Brain microvascular endothelial cell (primary cell): ENCODE data around the gene GALNT10.

ENCODE experiments used
- DNase-seq: peaks from one replicate; pipeline ENCODE4 v3.0.0-alpha.2; 2020
- H3K27ac ChIP-seq: fragments of 250-450 bp; sonication (Bioruptor Pico); 2 replicates; pipeline ENCODE4 v1.5.1; 2020; ENCODE audit warnings: mild to moderate bottlenecking, moderate library complexity
- H3K27me3 ChIP-seq: fragments of 250-450 bp; sonication (Bioruptor Pico); replicated peaks from 2 replicates; pipeline ENCODE4 v1.5.1; 2020; ENCODE audit warnings: mild to moderate bottlenecking
- H3K36me3 ChIP-seq: fragments of 250-450 bp; sonication (Bioruptor Pico); replicated peaks from 2 replicates; pipeline ENCODE4 v1.5.1; 2020; ENCODE audit warnings: mild to moderate bottlenecking
- H3K4me3 ChIP-seq: 2 replicates; pipeline ENCODE4 v1.5.1; 2011; ENCODE audit warnings: low read depth, mild to moderate bottlenecking, control low read depth, low read length, moderate library complexity
- CTCF ChIP-seq: IDR thresholded peaks from 2 replicates; pipeline ENCODE4 v1.5.1; 2011; ENCODE audit warnings: low read depth, mild to moderate bottlenecking, moderate library complexity, low read length, control low read depth, inconsistent platforms; ENCODE audit errors: missing control alignments
- in situ Hi-C: cut with HindIII; loops from 2 replicates; pipeline ENCODE4 v1.10.0; 2017; ENCODE audit warnings: low sequenced_read_pairs, low pct_ligation_motif_present

Gene GALNT10

GRCh38 chr5:154395407-154396106 is 205.0 kb downstream of the GALNT10 start:
- Histone ChIP-seq H3K27me3 (no peaks in the 10 kb centered on the region), H3K27ac (no peak overlapping the region), H3K36me3 (peaks cover 5% of the 10 kb centered on the region), H3K4me3 (no peak overlapping the region)
- DNase-seq: no peak
- no peak for TF ChIP-seq CTCF
- in situ Hi-C loops: no loop called here

GRCh38 chr5:154396128-154396527 is 205.6 kb downstream of the GALNT10 start:
- H3K27me3 ChIP-seq: no peaks in the 10 kb centered on the region
- DNase-seq: no peak
- peaks cover 1% of the 10 kb centered on the region for H3K36me3 ChIP-seq
- H3K4me3 ChIP-seq: no peak overlapping the region
- no peak for TF ChIP-seq CTCF
- in situ Hi-C loops: no loop called here
- no peak overlapping the region for H3K27ac ChIP-seq

GRCh38 chr5:154397652-154398406 is 207.3 kb downstream of the GALNT10 start:
- Histone ChIP-seq H3K27ac (no peak overlapping the region), H3K27me3 (no peaks in the 10 kb centered on the region), H3K4me3 (no peak overlapping the region), H3K36me3 (no peaks in the 10 kb centered on the region)
- DNase-seq: no peak
- TF ChIP-seq CTCF: no peak
- in situ Hi-C loops: no loop called here

- in situ Hi-C loops: no loop called here
Observed at GRCh38 chr5:154400678-154401077, 210.1 kb downstream of the GALNT10 start.

GRCh38 chr5:154401355-154401754 is 210.8 kb downstream of the GALNT10 start:
- in situ Hi-C loops: no loop called here
- DNase-seq: no peak
- Histone ChIP-seq H3K27me3 (no peaks in the 10 kb centered on the region), H3K4me3 (no peak overlapping the region), H3K36me3 (no peaks in the 10 kb centered on the region), H3K27ac (no peak overlapping the region)
- TF ChIP-seq CTCF: no peak

More at GRCh38 chr5:154400678-154401077, 210.1 kb downstream of the GALNT10 start:
- no peak for DNase-seq
- no peak for TF ChIP-seq CTCF
- Histone ChIP-seq H3K4me3 (no peak overlapping the region), H3K36me3 (no peaks in the 10 kb centered on the region), H3K27ac (no peak overlapping the region), H3K27me3 (no peaks in the 10 kb centered on the region)
